Epithelial cell of proximal tubule (primary cell): Measurements from ENCODE around the gene LSM4. TPM values are rescaled to one million over a fixed set of nuclear protein-coding genes. Genes with fewer than 3 reads are reported as not detected.
A peak's percentile ranks its signal among the peaks of the same experiment; 100 is the strongest.

Source experiments
- DNase-seq: peaks from one replicate; pipeline ENCODE4 v3.0.0-alpha.2; 2011; ENCODE audit warnings: low read depth
- H3K4me3 ChIP-seq: 2 replicates; pipeline ENCODE4 v1.5.1; 2011; ENCODE audit warnings: low read depth, mild to moderate bottlenecking, low read length
- total RNA-seq: library from RNA; depleted of rRNA; stranded (reverse); fragments of >200 nt; gene quantifications from 2 replicates; pipeline ENCODE4 v1.2.3, GENCODE V29; 2015
- TF ChIP-seq, protein P1 (sequence below): conservative IDR thresholded peaks from 2 replicates; pipeline ENCODE4 v1.5.1; 2012; ENCODE audit warnings: low read depth, mild to moderate bottlenecking, low read length

The LSM4 gene
- total RNA-seq, 1 donor from 2014 or later, result 490 TPM

DNA sequence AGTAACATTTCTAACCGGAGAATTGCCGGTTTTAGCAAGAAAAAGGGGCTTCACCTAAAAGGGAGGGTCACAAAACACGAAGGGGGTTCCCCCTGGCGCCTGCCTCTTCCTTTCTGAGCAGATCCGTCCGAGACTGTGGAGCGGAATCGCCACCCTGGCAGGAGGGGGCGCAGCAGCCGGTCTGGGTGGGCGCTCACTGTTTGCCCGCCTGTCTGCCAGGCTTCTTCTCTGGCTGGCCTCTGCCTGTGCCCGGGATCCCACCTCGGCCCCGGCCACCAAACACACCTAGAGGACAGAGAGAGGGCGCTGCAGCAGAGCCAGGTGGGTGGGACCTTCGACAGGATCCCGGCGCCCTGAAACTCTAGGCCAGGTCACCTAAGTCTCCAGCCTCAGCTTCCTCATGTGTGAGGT is 15.6 kb downstream of the LSM4 start:
- DNase-seq, result no peak
- no peak overlapping the region for H3K4me3 ChIP-seq
- TF ChIP-seq, protein P1, sequence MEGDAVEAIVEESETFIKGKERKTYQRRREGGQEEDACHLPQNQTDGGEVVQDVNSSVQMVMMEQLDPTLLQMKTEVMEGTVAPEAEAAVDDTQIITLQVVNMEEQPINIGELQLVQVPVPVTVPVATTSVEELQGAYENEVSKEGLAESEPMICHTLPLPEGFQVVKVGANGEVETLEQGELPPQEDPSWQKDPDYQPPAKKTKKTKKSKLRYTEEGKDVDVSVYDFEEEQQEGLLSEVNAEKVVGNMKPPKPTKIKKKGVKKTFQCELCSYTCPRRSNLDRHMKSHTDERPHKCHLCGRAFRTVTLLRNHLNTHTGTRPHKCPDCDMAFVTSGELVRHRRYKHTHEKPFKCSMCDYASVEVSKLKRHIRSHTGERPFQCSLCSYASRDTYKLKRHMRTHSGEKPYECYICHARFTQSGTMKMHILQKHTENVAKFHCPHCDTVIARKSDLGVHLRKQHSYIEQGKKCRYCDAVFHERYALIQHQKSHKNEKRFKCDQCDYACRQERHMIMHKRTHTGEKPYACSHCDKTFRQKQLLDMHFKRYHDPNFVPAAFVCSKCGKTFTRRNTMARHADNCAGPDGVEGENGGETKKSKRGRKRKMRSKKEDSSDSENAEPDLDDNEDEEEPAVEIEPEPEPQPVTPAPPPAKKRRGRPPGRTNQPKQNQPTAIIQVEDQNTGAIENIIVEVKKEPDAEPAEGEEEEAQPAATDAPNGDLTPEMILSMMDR, result no peak

DNA sequence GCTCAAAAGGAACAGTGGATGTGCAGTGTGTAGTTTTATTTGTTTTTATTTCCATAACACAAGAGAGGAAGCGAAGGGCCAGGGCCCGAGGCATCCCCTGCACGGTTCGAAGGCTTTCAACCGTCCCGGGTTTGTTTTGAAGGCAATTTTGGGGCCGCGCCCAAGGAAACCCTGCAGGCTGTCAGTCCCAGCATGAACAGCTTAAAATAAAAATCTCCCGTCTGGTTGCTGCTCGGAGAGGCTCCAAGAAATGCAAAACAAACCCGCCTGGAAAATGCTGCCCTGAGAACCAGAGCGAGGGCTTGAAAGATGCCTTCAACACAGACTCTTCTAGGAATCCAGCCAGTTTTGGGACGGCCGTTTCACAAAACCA is 16.0 kb downstream of the LSM4 start:
- DNase-seq, result no peak
- H3K4me3 ChIP-seq, result no peak overlapping the region
- TF ChIP-seq, protein P1, result no peak

GRCh38 chr19:18306209-18306887 is 16.5 kb downstream of the LSM4 start:
- TF ChIP-seq, protein P1, result no peak
- H3K4me3 ChIP-seq, result no peak overlapping the region
- DNase-seq, result no peak

DNA sequence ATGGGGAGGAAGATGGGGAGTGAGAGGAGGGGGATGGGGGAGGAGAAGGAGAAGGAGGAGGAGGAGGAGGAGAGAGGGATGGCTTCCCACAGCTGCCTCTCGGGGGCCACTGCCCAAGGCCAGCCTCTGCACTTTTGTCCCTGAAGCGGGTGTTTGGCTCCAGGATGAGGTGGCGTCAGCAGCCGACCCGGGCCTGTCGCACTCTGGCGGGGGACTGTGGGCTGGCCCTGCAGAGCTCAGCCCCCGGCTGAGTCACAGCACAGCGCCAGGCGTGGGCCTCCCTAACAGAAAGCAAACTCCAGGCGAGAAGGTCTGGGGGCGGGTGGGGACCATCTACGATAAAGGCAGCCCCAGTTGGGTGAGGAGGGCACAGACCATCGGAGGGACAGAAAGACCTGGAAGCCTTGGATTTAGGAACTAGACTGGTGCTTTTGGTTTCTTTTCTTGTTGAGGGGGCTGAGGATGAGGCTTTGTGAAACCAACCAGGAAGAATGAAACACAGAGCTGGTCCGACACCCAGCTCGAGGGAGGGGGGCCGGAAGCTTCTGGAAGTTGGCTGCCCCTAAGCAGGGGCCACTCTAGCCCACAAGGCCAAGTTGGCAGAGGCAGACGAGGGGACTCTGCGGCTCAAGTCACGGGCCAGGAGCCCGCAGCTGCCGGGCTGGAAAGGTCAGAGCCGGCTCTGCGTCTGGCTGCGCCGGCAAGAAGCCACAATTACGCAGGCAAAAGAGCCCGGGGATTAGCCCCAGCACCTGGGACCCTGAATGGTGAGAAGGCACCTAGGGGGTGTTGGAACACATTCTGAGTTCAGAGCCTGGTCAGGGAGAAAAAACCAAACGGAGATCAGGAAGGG is 18.2 kb downstream of the LSM4 start:
- DNase-seq, result no peak
- peak overlapping the region; percentile 35 for H3K4me3 ChIP-seq
- TF ChIP-seq, protein P1, result no peak

- no peak for DNase-seq
- TF ChIP-seq, protein P1, result no peak
- H3K4me3 ChIP-seq, result no peak overlapping the region
Observed at GRCh38 chr19:18304208-18304457, 18.7 kb downstream of the LSM4 start.

DNA sequence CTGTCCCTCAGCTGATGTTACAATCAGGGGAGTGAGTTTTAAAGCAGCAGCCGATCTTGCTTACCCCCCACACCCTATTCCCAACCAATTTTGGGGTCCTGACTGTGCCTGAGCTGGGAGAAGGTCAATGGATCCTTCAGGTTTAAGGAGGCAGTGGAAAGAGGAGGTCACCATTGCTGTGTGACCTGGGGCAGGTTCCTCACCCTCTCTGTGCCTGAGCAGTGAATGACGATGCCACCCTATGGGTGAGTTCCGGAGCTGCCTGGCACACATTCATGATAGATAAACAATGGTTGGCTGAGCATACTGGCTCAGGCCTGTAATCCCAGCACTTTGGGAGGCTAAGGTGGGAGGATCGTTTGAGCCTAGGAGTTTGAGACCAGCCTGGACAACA is 21.2 kb downstream of the LSM4 start:
- H3K4me3 ChIP-seq, result no peak overlapping the region
- TF ChIP-seq, protein P1, result no peak
- no peak for DNase-seq
